NCI-H446 treated with DMSO at 0.1 percent for 48 hours (cell line): Measurements from ENCODE around the gene EXOC7.
"Not testable (repeated sequence)": the region's sequence is repeated elsewhere in the genome, so short reads cannot be mapped to it uniquely, and the experiment has no call there.

Experiments used
- DNase-seq: peaks from one replicate; lab custom pipeline; 2025; lab: John Stamatoyannopoulos, UW

The EXOC7 gene

GRCh38 chr17:76088041-76088867 is 15.3 kb downstream of the EXOC7 start:
- no peak for DNase-seq

GRCh38 chr17:76087531-76087930 is 16.1 kb downstream of the EXOC7 start:
- no peak for DNase-seq

GRCh38 chr17:76086384-76086783 is 17.2 kb downstream of the EXOC7 start:
- DNase-seq: no peak

- no peak for DNase-seq
These were observed 17.7 kb downstream of the EXOC7 start for GRCh38 chr17:76085731-76086366.

- no peak for DNase-seq
These were observed 18.4 kb downstream of the EXOC7 start for GRCh38 chr17:76085066-76085730.

GRCh38 chr17:76083536-76084182 is 19.9 kb downstream of the EXOC7 start:
- DNase-seq: no peak

- no peak for DNase-seq
These were observed 21.0 kb downstream of the EXOC7 start for GRCh38 chr17:76082326-76083251.

- no peak for DNase-seq
These were observed 22.0 kb downstream of the EXOC7 start for GRCh38 chr17:76081295-76082210.

GRCh38 chr17:76080768-76081287 is 22.8 kb downstream of the EXOC7 start:
- DNase-seq: no peak

- DNase-seq: no peak
These were observed 23.4 kb downstream of the EXOC7 start for GRCh38 chr17:76079956-76080767.

- DNase-seq: no peak
These were observed 24.0 kb downstream of the EXOC7 start for GRCh38 chr17:76079535-76079955.

GRCh38 chr17:76078860-76079534 is 24.6 kb downstream of the EXOC7 start, which contains the start of gene ZACN:
ZACN (plus strand) TSS chr17:76079182; CDS start chr17:76079265, 83 bp downstream.
- no peak for DNase-seq

- DNase-seq: not testable (repeated sequence)
These were observed 25.2 kb downstream of the EXOC7 start for GRCh38 chr17:76078370-76078769.

GRCh38 chr17:76077584-76078110 is 25.9 kb downstream of the EXOC7 start:
- no peak for DNase-seq

GRCh38 chr17:76076765-76077583 is 26.6 kb downstream of the EXOC7 start:
- DNase-seq: no peak

- no peak for DNase-seq
These were observed 27.3 kb downstream of the EXOC7 start for GRCh38 chr17:76076146-76076764.
